Panc1 (cell line): ENCODE results near the gene SPACA7. TPM values are rescaled to one million over a fixed set of nuclear protein-coding genes. Genes with fewer than 3 reads are reported as not detected.

Experiments used
- ATAC-seq: fragments of 200-7000 bp; cut with Tn5 transposase; 2 replicates; pipeline ENCODE4 v1.9.1; 2020; ENCODE audit warnings: mild to moderate bottlenecking, moderate library complexity
- BruUV-seq: library from RNA; stranded (reverse); fragments of 400-500 nt; replicated peaks from 2 replicates; lab custom pipeline; 2021; lab: Mats Ljungman, UMichigan
- CTCF ChIA-PET: fragments of 300-600 bp; sonication (Branson Sonifier 250); formaldehyde crosslinking; loops from one replicate; lab custom pipeline; 2022; ENCODE audit warnings: antibody characterized with exemption; lab: Charles Lee
- POLR2A ChIA-PET: fragments of 300-600 bp; sonication (Branson Sonifier 250); formaldehyde crosslinking; loops from one replicate; lab custom pipeline; 2022; ENCODE audit warnings: antibody characterized with exemption; lab: Charles Lee
- DNase-seq: peaks from one replicate; pipeline ENCODE4 v3.0.0-alpha.2; 2010; ENCODE audit warnings: low read depth, low spot score
- H3K27ac ChIP-seq: 2 replicates; pipeline ENCODE4 v1.5.1; 2011; ENCODE audit warnings: mild to moderate bottlenecking, low read length, inconsistent platforms
- H3K27me3 ChIP-seq: fragments of 200-500 bp; sonication (Bioruptor generic); 2 replicates; pipeline ENCODE4 v1.6.0; 2014; ENCODE audit warnings: low read length, inconsistent platforms; ENCODE audit not compliant: control insufficient read depth, insufficient read depth
- H3K36me3 ChIP-seq: fragments of 200-500 bp; sonication (Bioruptor generic); 2 replicates; pipeline ENCODE4 v1.5.1; 2014; ENCODE audit warnings: inconsistent platforms, mild to moderate bottlenecking, low read length, moderate library complexity; ENCODE audit not compliant: control insufficient read depth, insufficient read depth
- H3K4me1 ChIP-seq: 2 replicates; pipeline ENCODE4 v1.5.1; 2011; ENCODE audit warnings: inconsistent platforms, mild to moderate bottlenecking, low read length, moderate library complexity; ENCODE audit not compliant: control insufficient read depth, insufficient read depth
- H3K4me3 ChIP-seq, 2 experiments: 2 replicates each; pipeline ENCODE4 v1.5.1; 2011 to 2012; ENCODE audit warnings: low read depth in 2 of 2, low read length in 2 of 2, mild to moderate bottlenecking in 2 of 2, inconsistent platforms in 1 of 2, moderate library complexity in 1 of 2
- H3K9me3 ChIP-seq: fragments of 200-500 bp; sonication (Bioruptor generic); 2 replicates; pipeline ENCODE4 v1.5.1; 2014; ENCODE audit warnings: low read depth, mild to moderate bottlenecking, inconsistent platforms, low read length, moderate library complexity; ENCODE audit not compliant: control insufficient read depth, insufficient read depth
- CTCF ChIP-seq: fragments of 450-650 bp; IDR thresholded peaks from 2 replicates; pipeline ENCODE4 v1.5.1; 2017; ENCODE audit warnings: mild to moderate bottlenecking
- POLR2AphosphoS5 ChIP-seq: IDR thresholded peaks from 2 replicates; pipeline ENCODE4 v1.6.1; 2012; ENCODE audit warnings: mild to moderate bottlenecking, low read depth, low read length, moderate library complexity
- REST ChIP-seq, 2 experiments: IDR thresholded peaks; 2 replicates each; pipeline ENCODE4 v1.6.1; 2011 to 2012; ENCODE audit warnings: low read depth in 2 of 2, control low read depth in 1 of 2, low read length in 1 of 2, mild to moderate bottlenecking in 1 of 2, moderate library complexity in 1 of 2; ENCODE audit not compliant: insufficient read depth in 1 of 2
- SIN3A ChIP-seq: IDR thresholded peaks from 2 replicates; pipeline ENCODE4 v1.6.1; 2012; ENCODE audit warnings: low read depth, mild to moderate bottlenecking, low read length, moderate library complexity, borderline replicate concordance; ENCODE audit not compliant: insufficient read depth
- TCF7L2 ChIP-seq: IDR thresholded peaks from 2 replicates; pipeline ENCODE4 v1.6.1; 2011; ENCODE audit warnings: mild to moderate bottlenecking, low read depth, low read length, inconsistent platforms
- in situ Hi-C: cut with HindIII; loops from 2 replicates; pipeline ENCODE4 v1.10.0; 2016; ENCODE audit warnings: low sequenced_read_pairs, low pct_unique_long_range_greater_than_20kb
- intact Hi-C: fragments of 100-400 bp; cut with micrococcal nuclease; formaldehyde crosslinking; loops from one replicate; pipeline ENCODE4 v1.10.0; 2022; ENCODE audit not compliant: unreplicated experiment
- total RNA-seq: library from RNA; stranded (reverse); gene quantifications from one replicate; pipeline ENCODE4 v1.2.1, GENCODE V29; 2021; ENCODE audit not compliant: unreplicated experiment

SPACA7 gene
- total RNA-seq, 1 experiment from 2014 or later: not detected

- CTCF ChIA-PET: no interaction called here
- in situ Hi-C loops: no loop called here
- no TSS peak for BruUV-seq
Measured at GRCh38 chr13:112328936-112329335, 47.2 kb upstream of the SPACA7 start.

GRCh38 chr13:112329376-112329775 lies 46.8 kb upstream of the SPACA7 start:
- TF ChIP-seq CTCF: no peak
- TF ChIP-seq REST (IDR thresholded peaks at IDR 0.05; ENCODE audit: insufficient read depth in 1 of 2, low read depth in 2 of 2, low read length in 1 of 2): no peak
- TF ChIP-seq SIN3A: no peak
- TF ChIP-seq POLR2AphosphoS5: no peak
- no peak for TF ChIP-seq TCF7L2
- Histone ChIP-seq H3K27me3 (peaks cover 4% of the 10 kb centered on the region; the same call in 1 of the 2 replicates), H3K27ac (no peak overlapping the region), H3K36me3 (no peaks in the 10 kb centered on the region), H3K9me3 (no peaks in the 10 kb centered on the region), H3K4me3 (no peak overlapping the region), H3K4me1 (no peaks in the 10 kb centered on the region)
- in situ Hi-C loops (no loop called here), intact Hi-C loops (no loop called here)
- no peak for DNase-seq
- ChIA-PET CTCF (no interaction called here), POLR2A (no interaction called here)
- no TSS peak for BruUV-seq
- ATAC-seq: no peak

More at GRCh38 chr13:112328936-112329335, 47.2 kb upstream of the SPACA7 start:
- no peaks in the 10 kb centered on the region for H3K36me3 ChIP-seq
- H3K27ac ChIP-seq: no peak overlapping the region
- H3K27me3 ChIP-seq: peaks cover 4% of the 10 kb centered on the region; the same call in 1 of the 2 replicates
- ATAC-seq: no peak
- POLR2A ChIA-PET: no interaction called here
- H3K9me3 ChIP-seq: no peaks in the 10 kb centered on the region
- no peak for DNase-seq
- H3K4me3 ChIP-seq: no peak overlapping the region
- TF ChIP-seq SIN3A: no peak
- TF ChIP-seq REST (IDR thresholded peaks at IDR 0.05; ENCODE audit: insufficient read depth in 1 of 2, low read depth in 2 of 2, low read length in 1 of 2): no peak
- TF ChIP-seq POLR2AphosphoS5: no peak
- TF ChIP-seq CTCF: no peak
- TF ChIP-seq TCF7L2: no peak
- intact Hi-C loops: no loop called here
- no peaks in the 10 kb centered on the region for H3K4me1 ChIP-seq
